ENCODE measurements around the gene HOXC4. TPM values are rescaled to one million over a fixed set of nuclear protein-coding genes. Genes with fewer than 3 reads are reported as not detected.

The HOXC4 gene
- total RNA-seq, 1 donor from 2014 or later: not detected

DNA sequence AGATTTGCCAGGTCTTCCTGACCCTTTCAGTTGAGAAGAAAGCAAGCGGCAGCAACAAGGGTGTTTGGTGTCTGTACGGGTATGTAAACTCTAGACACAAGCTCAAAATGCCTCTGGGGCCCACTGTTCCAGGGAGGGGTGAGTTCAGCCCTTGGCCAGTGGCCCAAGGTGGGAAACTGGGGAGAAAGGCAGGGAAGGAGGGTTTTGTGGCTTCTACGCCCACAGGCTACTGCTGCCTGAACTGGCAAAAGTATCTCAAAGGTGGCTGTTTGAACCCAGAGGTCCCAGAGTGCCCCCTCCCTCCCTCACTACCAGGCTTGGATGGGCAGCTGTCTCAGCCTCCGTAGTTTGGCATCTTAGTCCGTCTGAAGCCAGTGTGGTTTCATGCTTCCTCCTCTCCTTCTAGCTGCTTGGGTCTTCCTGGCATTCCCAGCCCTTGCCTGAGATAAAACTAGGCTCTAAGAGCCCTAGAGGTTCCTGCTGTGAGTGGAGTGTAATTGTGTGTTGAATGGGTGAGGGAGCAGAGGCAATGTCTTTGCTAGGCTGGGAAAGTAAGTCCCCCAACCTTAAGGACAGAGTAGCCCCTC is 15.3 kb upstream of the HOXC4 start:
- H3K27ac Mint-ChIP-seq (ENCODE audit: unreplicated experiment): no peak overlapping the region
- DNase-seq (ENCODE audit: low spot score): no peak
- no peaks in the 10 kb centered on the region for H3K36me3 Mint-ChIP-seq (ENCODE audit: low read depth)
- no peak for TF ChIP-seq CTCF (IDR thresholded peaks at IDR 0.05)
- no peak overlapping the region for H3K4me3 Mint-ChIP-seq (ENCODE audit: unreplicated experiment)
- H3K4me1 Mint-ChIP-seq (ENCODE audit: low read depth): peaks cover 6% of the 10 kb centered on the region
- H3K9me3 Mint-ChIP-seq (ENCODE audit: low read depth): no peaks in the 10 kb centered on the region
- H3K27me3 Mint-ChIP-seq (ENCODE audit: low read depth): peaks cover 82% of the 10 kb centered on the region

- H3K27me3 Mint-ChIP-seq (ENCODE audit: low read depth): peaks cover 84% of the 10 kb centered on the region
- H3K36me3 Mint-ChIP-seq (ENCODE audit: low read depth): no peaks in the 10 kb centered on the region
- H3K4me3 Mint-ChIP-seq (ENCODE audit: unreplicated experiment): no peak overlapping the region
- H3K27ac Mint-ChIP-seq (ENCODE audit: unreplicated experiment): no peak overlapping the region
- peaks cover 3% of the 10 kb centered on the region for H3K4me1 Mint-ChIP-seq (ENCODE audit: low read depth)
- no peaks in the 10 kb centered on the region for H3K9me3 Mint-ChIP-seq (ENCODE audit: low read depth)
- TF ChIP-seq CTCF (IDR thresholded peaks at IDR 0.05): no peak
- no peak for DNase-seq (ENCODE audit: low spot score)
Measured at GRCh38 chr12:54038871-54039414, 14.7 kb upstream of the HOXC4 start.

DNA sequence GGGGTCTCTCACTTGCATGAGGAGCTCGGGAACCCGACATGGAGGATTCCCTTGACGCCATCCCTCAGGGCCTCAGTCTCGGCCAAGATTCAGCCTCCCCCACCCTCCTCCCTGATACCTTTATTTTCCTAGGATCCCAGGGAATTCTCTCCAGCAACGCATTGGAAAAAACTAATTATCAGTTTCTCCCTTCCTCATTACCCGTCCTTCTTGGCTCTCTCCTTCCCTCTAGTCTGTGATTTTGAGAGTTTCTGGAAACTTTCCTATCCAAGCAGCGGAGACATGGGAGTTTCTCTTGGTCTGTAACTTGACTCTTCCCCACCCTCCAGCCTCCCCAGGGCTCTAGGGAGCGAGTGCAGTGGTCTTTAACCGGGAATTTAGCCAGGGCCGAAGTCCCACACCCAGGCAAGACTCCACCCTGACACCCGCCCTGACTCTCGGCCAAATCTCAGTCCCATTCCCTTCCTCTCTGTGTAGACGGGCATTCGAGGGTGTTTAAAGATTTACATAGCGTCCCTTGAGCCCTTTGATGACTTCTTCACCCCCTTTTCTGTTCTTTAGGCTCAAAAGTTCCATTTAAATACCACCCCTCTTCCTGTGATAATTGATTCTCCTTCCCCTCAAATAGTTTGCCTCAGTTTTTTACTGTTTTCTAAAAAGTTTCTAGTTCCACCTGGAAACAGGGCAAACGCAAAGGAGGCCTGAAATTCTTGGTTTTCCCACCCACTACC is 14.1 kb upstream of the HOXC4 start:
- no peak overlapping the region for H3K27ac Mint-ChIP-seq (ENCODE audit: unreplicated experiment)
- peaks cover 86% of the 10 kb centered on the region for H3K27me3 Mint-ChIP-seq (ENCODE audit: low read depth)
- no peak for TF ChIP-seq CTCF (IDR thresholded peaks at IDR 0.05)
- no peaks in the 10 kb centered on the region for H3K4me1 Mint-ChIP-seq (ENCODE audit: low read depth)
- no peak overlapping the region for H3K4me3 Mint-ChIP-seq (ENCODE audit: unreplicated experiment)
- H3K36me3 Mint-ChIP-seq (ENCODE audit: low read depth): no peaks in the 10 kb centered on the region
- no peak for DNase-seq (ENCODE audit: low spot score)
- H3K9me3 Mint-ChIP-seq (ENCODE audit: low read depth): no peaks in the 10 kb centered on the region

DNA sequence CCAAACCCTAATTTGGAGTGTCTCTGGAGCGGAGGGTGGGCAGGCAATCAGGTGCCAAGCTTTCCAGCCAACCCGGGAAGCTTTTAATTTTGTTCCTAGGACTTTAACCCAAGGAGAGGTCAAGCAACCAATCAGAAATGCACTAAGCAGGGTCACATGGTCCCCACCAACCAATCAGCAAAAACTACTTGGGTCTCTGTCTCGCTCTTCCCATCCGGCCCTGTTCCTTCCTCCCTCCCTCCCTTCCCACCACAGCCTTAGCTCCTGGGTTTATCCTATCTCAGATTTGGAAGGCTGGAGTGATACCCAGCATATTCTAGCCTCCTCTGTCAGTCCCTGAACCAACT is 13.5 kb upstream of the HOXC4 start:
- H3K27me3 Mint-ChIP-seq (ENCODE audit: low read depth): peaks cover 88% of the 10 kb centered on the region
- no peaks in the 10 kb centered on the region for H3K36me3 Mint-ChIP-seq (ENCODE audit: low read depth)
- no peak overlapping the region for H3K4me3 Mint-ChIP-seq (ENCODE audit: unreplicated experiment)
- H3K4me1 Mint-ChIP-seq (ENCODE audit: low read depth): no peaks in the 10 kb centered on the region
- DNase-seq (ENCODE audit: low spot score): no peak
- H3K27ac Mint-ChIP-seq (ENCODE audit: unreplicated experiment): no peak overlapping the region
- H3K9me3 Mint-ChIP-seq (ENCODE audit: low read depth): no peaks in the 10 kb centered on the region
- TF ChIP-seq CTCF (IDR thresholded peaks at IDR 0.05): no peak

DNA sequence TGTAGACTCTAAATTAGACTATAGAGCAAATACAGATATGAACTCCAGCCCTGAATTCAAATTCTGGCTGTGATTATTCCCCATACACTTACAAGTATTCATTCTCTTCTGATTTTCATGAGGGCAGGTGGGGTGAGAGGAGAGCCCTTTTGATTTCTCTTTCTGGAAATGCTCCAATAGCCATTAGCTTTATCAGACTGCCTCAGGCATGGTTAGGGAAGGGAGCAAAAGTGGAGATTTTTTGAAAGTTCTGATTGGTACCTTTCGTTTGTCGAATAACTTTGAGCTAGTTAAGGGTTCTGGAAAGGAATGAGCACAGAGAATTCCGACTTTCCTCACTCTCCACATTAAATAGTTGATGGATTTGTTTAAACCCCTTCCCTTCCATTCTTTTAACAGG is 13.0 kb upstream of the HOXC4 start:
- no peaks in the 10 kb centered on the region for H3K36me3 Mint-ChIP-seq (ENCODE audit: low read depth)
- no peak for TF ChIP-seq CTCF (IDR thresholded peaks at IDR 0.05)
- no peak overlapping the region for H3K4me3 Mint-ChIP-seq (ENCODE audit: unreplicated experiment)
- peaks cover 88% of the 10 kb centered on the region for H3K27me3 Mint-ChIP-seq (ENCODE audit: low read depth)
- no peaks in the 10 kb centered on the region for H3K4me1 Mint-ChIP-seq (ENCODE audit: low read depth)
- H3K27ac Mint-ChIP-seq (ENCODE audit: unreplicated experiment): no peak overlapping the region
- DNase-seq (ENCODE audit: low spot score): no peak
- no peaks in the 10 kb centered on the region for H3K9me3 Mint-ChIP-seq (ENCODE audit: low read depth)
